Memory B cell (primary cell): ENCODE measurements around the gene KCNN3.

Source experiments
- ATAC-seq: fragments of 150-1000 bp; cut with Tn5 transposase; 2 replicates; pipeline ENCODE4 v1.10.0; 2021; ENCODE audit warnings: low read depth, mild to moderate bottlenecking, moderate library complexity
- DNase-seq, 2 donors: peaks; one replicate each; pipeline ENCODE4 v3.0.0; 2022; ENCODE audit warnings: low spot score in 2 of 2
- H3K27ac Mint-ChIP-seq: one replicate; pipeline ENCODE4 v1.8.0; 2022; ENCODE audit warnings: mild to moderate bottlenecking, moderate library complexity, mixed read lengths
- H3K27me3 Mint-ChIP-seq: one replicate; pipeline ENCODE4 v1.8.0; 2022; ENCODE audit warnings: mixed read lengths
- H3K36me3 Mint-ChIP-seq: one replicate; pipeline ENCODE4 v1.8.0; 2022; ENCODE audit warnings: mild to moderate bottlenecking, mixed read lengths
- H3K4me1 Mint-ChIP-seq: one replicate; pipeline ENCODE4 v1.8.0; 2022; ENCODE audit warnings: mixed read lengths
- H3K4me3 Mint-ChIP-seq: one replicate; pipeline ENCODE4 v1.8.0; 2022; ENCODE audit warnings: mild to moderate bottlenecking, moderate library complexity, mixed read lengths
- H3K9me3 Mint-ChIP-seq: one replicate; pipeline ENCODE4 v1.8.0; 2022; ENCODE audit warnings: mixed read lengths

Gene KCNN3

GRCh38 chr1:154657556-154657955 is 212.5 kb downstream of the KCNN3 start:
- H3K4me1 Mint-ChIP-seq, result no peaks in the 10 kb centered on the region
- H3K36me3 Mint-ChIP-seq, result peaks cover 2% of the 10 kb centered on the region
- H3K4me3 Mint-ChIP-seq, result no peak overlapping the region
- no peak overlapping the region for H3K27ac Mint-ChIP-seq
- peaks cover 3% of the 10 kb centered on the region for H3K9me3 Mint-ChIP-seq
- DNase-seq, result no peak
- no peak for ATAC-seq
- peaks cover 14% of the 10 kb centered on the region for H3K27me3 Mint-ChIP-seq

DNA sequence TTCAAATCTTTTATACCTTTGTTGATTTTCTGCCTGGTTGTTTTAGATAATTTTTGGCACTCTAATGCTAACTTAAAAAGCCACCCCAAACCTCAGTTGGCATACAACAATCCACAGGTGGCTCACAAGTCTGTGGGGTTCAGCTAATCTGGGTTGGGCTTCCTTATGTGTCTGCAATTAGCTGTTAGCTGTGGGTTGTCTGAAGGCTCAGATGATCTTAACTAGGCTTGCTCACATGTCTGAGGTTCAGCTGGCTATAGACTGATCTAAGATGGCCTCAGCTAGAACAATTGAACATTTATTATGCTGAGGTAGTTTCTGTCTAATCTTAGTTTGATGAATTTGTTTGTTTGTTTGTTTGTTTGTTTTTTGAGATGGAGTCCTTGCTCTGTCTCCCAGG is 217.2 kb downstream of the KCNN3 start:
- peaks cover 3% of the 10 kb centered on the region for H3K9me3 Mint-ChIP-seq
- H3K4me1 Mint-ChIP-seq, result no peaks in the 10 kb centered on the region
- no peak for DNase-seq
- H3K4me3 Mint-ChIP-seq, result no peak overlapping the region
- ATAC-seq, result no peak
- peaks cover 2% of the 10 kb centered on the region for H3K36me3 Mint-ChIP-seq
- peaks cover 8% of the 10 kb centered on the region for H3K27me3 Mint-ChIP-seq
- H3K27ac Mint-ChIP-seq, result no peak overlapping the region
